GM12878 (cell line): ENCODE data around the gene SLAMF9. TPM values are rescaled to one million over a fixed set of nuclear protein-coding genes. Genes with fewer than 3 reads are reported as not detected.

Source experiments
- ATF7 ChIP-seq: fragments of 450-650 bp; IDR thresholded peaks from 2 replicates; pipeline ENCODE4 v1.6.1; 2016; ENCODE audit warnings: low read depth, mild to moderate bottlenecking
- BCL3 ChIP-seq: IDR thresholded peaks from 2 replicates; pipeline ENCODE4 v1.6.1; 2011; ENCODE audit warnings: borderline replicate concordance, low read depth, mild to moderate bottlenecking, moderate library complexity, low read length; ENCODE audit not compliant: insufficient read depth, poor library complexity, severe bottlenecking
- CBFB ChIP-seq: IDR thresholded peaks from 2 replicates; pipeline ENCODE4 v1.6.1; 2016; ENCODE audit warnings: antibody characterized with exemption, low read depth
- EGR1 ChIP-seq, 2 experiments: IDR thresholded peaks; 1 replicate in 1 of 2; 2 replicates in 1 of 2; pipeline ENCODE4 v1.6.1; 2011 to 2012; ENCODE audit warnings: low read depth in 2 of 2, low read length in 2 of 2, borderline replicate concordance in 1 of 2, mild to moderate bottlenecking in 1 of 2, moderate library complexity in 1 of 2
- EP300 ChIP-seq, 2 experiments: fragments of 150-350 bp in 1 of 2; IDR thresholded peaks; 2 replicates each; pipeline ENCODE4 v1.6.1; 2011 to 2012; ENCODE audit warnings: low read depth in 2 of 2, low read length in 2 of 2, borderline replicate concordance in 1 of 2, improper control_type of control experiment in 1 of 2, inconsistent platforms in 1 of 2; ENCODE audit not compliant: control insufficient read depth in 1 of 2
- GATAD2B ChIP-seq: fragments of 450-650 bp; conservative IDR thresholded peaks from 2 replicates; pipeline ENCODE4 v1.6.1; 2017; ENCODE audit warnings: low read depth, mild to moderate bottlenecking, moderate library complexity
- MEF2B ChIP-seq: fragments of 450-650 bp; IDR thresholded peaks from 2 replicates; pipeline ENCODE4 v1.6.1; 2018; ENCODE audit warnings: mild to moderate bottlenecking, moderate library complexity; ENCODE audit not compliant: partially characterized antibody, poor library complexity, severe bottlenecking
- MXI1 ChIP-seq: fragments of 150-350 bp; IDR thresholded peaks from 2 replicates; pipeline ENCODE4 v1.6.1; 2011; ENCODE audit warnings: low read depth, mild to moderate bottlenecking, inconsistent platforms, low read length, improper control_type of control experiment
- NBN ChIP-seq: fragments of 450-650 bp; IDR thresholded peaks from 2 replicates; pipeline ENCODE4 v1.6.1; 2016
- NFXL1 ChIP-seq: fragments of 450-650 bp; IDR thresholded peaks from 2 replicates; pipeline ENCODE4 v1.6.1; 2017; ENCODE audit warnings: antibody characterized with exemption, mild to moderate bottlenecking, borderline replicate concordance
- PAX5 ChIP-seq: IDR thresholded peaks from 2 replicates; pipeline ENCODE4 v1.6.1; 2011; ENCODE audit warnings: low read depth, low read length, borderline replicate concordance
- POLR2AphosphoS5 ChIP-seq: IDR thresholded peaks from 2 replicates; pipeline ENCODE4 v1.6.1; 2011; ENCODE audit warnings: mild to moderate bottlenecking, low read length, inconsistent platforms
- RB1 ChIP-seq: fragments of 450-650 bp; formaldehyde crosslinking; IDR thresholded peaks from 2 replicates; pipeline ENCODE4 v1.6.1; 2017; ENCODE audit warnings: mild to moderate bottlenecking, borderline replicate concordance
- RELA ChIP-seq: fragments of 450-650 bp; IDR thresholded peaks from 2 replicates; pipeline ENCODE4 v1.8.0; 2014; ENCODE audit warnings: borderline replicate concordance; ENCODE audit not compliant: partially characterized antibody
- RUNX3 ChIP-seq: IDR thresholded peaks from 2 replicates; pipeline ENCODE4 v1.6.1; 2012; ENCODE audit warnings: low read length, inconsistent platforms
- SKIL ChIP-seq: fragments of 450-650 bp; IDR thresholded peaks from 2 replicates; pipeline ENCODE4 v1.6.1; 2017; ENCODE audit warnings: mild to moderate bottlenecking, low read depth, inconsistent platforms; ENCODE audit not compliant: poor library complexity, severe bottlenecking
- SREBF1 ChIP-seq: IDR thresholded peaks from 2 replicates; pipeline ENCODE4 v1.6.1; 2012; ENCODE audit warnings: mild to moderate bottlenecking, low read length
- polyA plus RNA-seq, 11 experiments: library from polyadenylated mRNA; depleted of rRNA in 4 of 11; unstranded in 6 of 11; stranded (reverse) in 5 of 11; fragments of >200 nt; fragmentation: Nextera tagmentation in 4 of 11; fragmentation: Illumina TruSeq in 1 of 11; extraction: Ambion mirVana in 4 of 11; extraction: Trizol in 1 of 11; gene quantifications; 1 replicate in 1 of 11; 2 replicates in 10 of 11; pipeline versions ENCODE4 v1.2.1 to v1.2.3, GENCODE V29; 2011 to 2016; ENCODE audit warnings: inconsistent platforms in 2 of 11, missing spikeins in 2 of 11, low read depth in 1 of 11
- total RNA-seq, 4 experiments: library from RNA; depleted of rRNA in 3 of 4; stranded (reverse); fragments of >200 nt in 3 of 4; fragmentation: Illumina TruSeq in 1 of 4; extraction: Trizol in 1 of 4; gene quantifications; 2 replicates each; pipeline versions ENCODE4 v1.2.1 to v1.2.3, GENCODE V29; 2013 to 2021
- TF ChIP-seq, protein P1 (sequence below): IDR thresholded peaks from 2 replicates; pipeline ENCODE4 v1.6.1; 2011; ENCODE audit warnings: mild to moderate bottlenecking, low read depth, low read length, moderate library complexity; ENCODE audit not compliant: insufficient replicate concordance
- TF ChIP-seq, protein P2 (sequence below): IDR thresholded peaks from 2 replicates; pipeline ENCODE4 v1.6.1; 2012; ENCODE audit warnings: low read depth, low read length, improper control_type of control experiment
- TF ChIP-seq, protein P3 (sequence below): fragments of 450-650 bp; IDR thresholded peaks from 2 replicates; pipeline ENCODE4 v1.6.1; 2018; ENCODE audit warnings: mild to moderate bottlenecking, low read depth, moderate library complexity; ENCODE audit not compliant: partially characterized antibody

SLAMF9 gene
- total and polyA plus RNA-seq, 10 of the 15 experiments (the other 5 are each of a cell fraction or from before 2014, with no cell fraction given): not detected

- TF ChIP-seq SKIL (peak; percentile 66), SREBF1 (no peak), BCL3 (peak; percentile 58), MEF2B (peak; percentile 72), PAX5 (peak; percentile 94), RELA (peak; percentile 87), ATF7 (peak; percentile 86), EGR1 (IDR thresholded peaks at IDR 0.05; ENCODE audit: borderline replicate concordance in 1 of 2, low read depth in 2 of 2, low read length in 2 of 2) (peak; percentile 70 to 100), RB1 (peak; percentile 22; the same call in 1 of the 2 replicates), GATAD2B (peak; percentile 94), MXI1 (peak; percentile 89), RUNX3 (peak; percentile 88), EP300 (IDR thresholded peaks at IDR 0.05; ENCODE audit: borderline replicate concordance in 1 of 2, control insufficient read depth in 1 of 2, low read depth in 2 of 2, low read length in 2 of 2) (peak; percentile 85 to 94), NFXL1 (no peak), NBN (peak; percentile 95), CBFB (peak; percentile 82), POLR2AphosphoS5 (peak; percentile 86)
- TF ChIP-seq, protein P1, sequence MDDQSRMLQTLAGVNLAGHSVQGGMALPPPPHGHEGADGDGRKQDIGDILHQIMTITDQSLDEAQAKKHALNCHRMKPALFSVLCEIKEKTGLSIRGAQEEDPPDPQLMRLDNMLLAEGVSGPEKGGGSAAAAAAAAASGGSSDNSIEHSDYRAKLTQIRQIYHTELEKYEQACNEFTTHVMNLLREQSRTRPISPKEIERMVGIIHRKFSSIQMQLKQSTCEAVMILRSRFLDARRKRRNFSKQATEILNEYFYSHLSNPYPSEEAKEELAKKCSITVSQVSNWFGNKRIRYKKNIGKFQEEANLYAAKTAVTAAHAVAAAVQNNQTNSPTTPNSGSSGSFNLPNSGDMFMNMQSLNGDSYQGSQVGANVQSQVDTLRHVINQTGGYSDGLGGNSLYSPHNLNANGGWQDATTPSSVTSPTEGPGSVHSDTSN: peak; percentile 71
- TF ChIP-seq, protein P2, sequence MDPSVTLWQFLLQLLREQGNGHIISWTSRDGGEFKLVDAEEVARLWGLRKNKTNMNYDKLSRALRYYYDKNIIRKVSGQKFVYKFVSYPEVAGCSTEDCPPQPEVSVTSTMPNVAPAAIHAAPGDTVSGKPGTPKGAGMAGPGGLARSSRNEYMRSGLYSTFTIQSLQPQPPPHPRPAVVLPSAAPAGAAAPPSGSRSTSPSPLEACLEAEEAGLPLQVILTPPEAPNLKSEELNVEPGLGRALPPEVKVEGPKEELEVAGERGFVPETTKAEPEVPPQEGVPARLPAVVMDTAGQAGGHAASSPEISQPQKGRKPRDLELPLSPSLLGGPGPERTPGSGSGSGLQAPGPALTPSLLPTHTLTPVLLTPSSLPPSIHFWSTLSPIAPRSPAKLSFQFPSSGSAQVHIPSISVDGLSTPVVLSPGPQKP: no peak
- TF ChIP-seq, protein P3, sequence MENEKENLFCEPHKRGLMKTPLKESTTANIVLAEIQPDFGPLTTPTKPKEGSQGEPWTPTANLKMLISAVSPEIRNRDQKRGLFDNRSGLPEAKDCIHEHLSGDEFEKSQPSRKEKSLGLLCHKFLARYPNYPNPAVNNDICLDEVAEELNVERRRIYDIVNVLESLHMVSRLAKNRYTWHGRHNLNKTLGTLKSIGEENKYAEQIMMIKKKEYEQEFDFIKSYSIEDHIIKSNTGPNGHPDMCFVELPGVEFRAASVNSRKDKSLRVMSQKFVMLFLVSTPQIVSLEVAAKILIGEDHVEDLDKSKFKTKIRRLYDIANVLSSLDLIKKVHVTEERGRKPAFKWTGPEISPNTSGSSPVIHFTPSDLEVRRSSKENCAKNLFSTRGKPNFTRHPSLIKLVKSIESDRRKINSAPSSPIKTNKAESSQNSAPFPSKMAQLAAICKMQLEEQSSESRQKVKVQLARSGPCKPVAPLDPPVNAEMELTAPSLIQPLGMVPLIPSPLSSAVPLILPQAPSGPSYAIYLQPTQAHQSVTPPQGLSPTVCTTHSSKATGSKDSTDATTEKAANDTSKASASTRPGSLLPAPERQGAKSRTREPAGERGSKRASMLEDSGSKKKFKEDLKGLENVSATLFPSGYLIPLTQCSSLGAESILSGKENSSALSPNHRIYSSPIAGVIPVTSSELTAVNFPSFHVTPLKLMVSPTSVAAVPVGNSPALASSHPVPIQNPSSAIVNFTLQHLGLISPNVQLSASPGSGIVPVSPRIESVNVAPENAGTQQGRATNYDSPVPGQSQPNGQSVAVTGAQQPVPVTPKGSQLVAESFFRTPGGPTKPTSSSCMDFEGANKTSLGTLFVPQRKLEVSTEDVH: no peak
Measured at GRCh38 chr1:159923203-159924024, 30.6 kb downstream of the SLAMF9 start (continued).
